GM12878 (cell line): ENCODE data around the gene SOX9. TPM values are rescaled to one million over a fixed set of nuclear protein-coding genes. Genes with fewer than 3 reads are reported as not detected.

Experiments
- ATAC-seq: fragments of 200-7000 bp; cut with Tn5 transposase; 3 replicates; pipeline ENCODE4 v1.9.1; 2020; ENCODE audit warnings: mild to moderate bottlenecking, moderate library complexity
- BruUV-seq: library from RNA; stranded (reverse); fragments of 400-500 nt; replicated peaks from 2 replicates; lab custom pipeline; 2021; lab: Mats Ljungman, UMichigan
- CTCF ChIA-PET: fragments of 300-600 bp; sonication (Branson Sonifier 250); formaldehyde crosslinking; extraction: SDS; loops from one replicate; lab custom pipeline; 2021; ENCODE audit warnings: inconsistent platforms; lab: Yijun Ruan, JAX
- POLR2A ChIA-PET: fragments of 350-600 bp; formaldehyde crosslinking; extraction: SDS; loops from one replicate; lab custom pipeline; 2021; ENCODE audit warnings: inconsistent platforms; lab: Charles Lee
- RAD21 ChIA-PET: fragments of 300-600 bp; sonication (Branson Sonifier 250); formaldehyde crosslinking; loops from one replicate; lab custom pipeline; 2023; ENCODE audit warnings: antibody characterized with exemption; ENCODE audit not compliant: unreplicated experiment; lab: Charles Lee
- SMC1A ChIA-PET: fragments of 300-600 bp; sonication (Branson Sonifier 250); formaldehyde crosslinking; loops from one replicate; lab custom pipeline; 2023; ENCODE audit not compliant: unreplicated experiment, uncharacterized antibody; lab: Charles Lee
- DNase-seq: peaks from one replicate; pipeline ENCODE4 v3.0.0-alpha.2; 2011; ENCODE audit warnings: low read depth, low spot score
- FAIRE-seq: peaks from 3 replicates; lab custom pipeline; 2011; peaks lifted over from hg19 to GRCh38; lab: Jason Lieb, UNC
- H2AFZ ChIP-seq: 2 replicates; pipeline ENCODE4 v1.6.0; 2011; ENCODE audit warnings: low read depth, low read length, control low read depth; ENCODE audit not compliant: control insufficient read depth
- H3K27ac ChIP-seq: 2 replicates; pipeline ENCODE4 v1.5.1; 2011; ENCODE audit warnings: control low read depth; ENCODE audit not compliant: control insufficient read depth, insufficient read depth
- H3K27me3 ChIP-seq, 2 experiments: replicated peaks in 1 of 2; 2 replicates each; pipeline versions ENCODE4 v1.6.0 to v1.6.1; 2011; ENCODE audit warnings: low read length in 1 of 2; ENCODE audit not compliant: control insufficient read depth in 2 of 2, insufficient read depth in 2 of 2
- H3K36me3 ChIP-seq, 2 experiments: 2 replicates each; pipeline ENCODE4 v1.5.1; 2011; ENCODE audit warnings: low read length in 1 of 2; ENCODE audit not compliant: control insufficient read depth in 2 of 2, insufficient read depth in 2 of 2
- H3K4me1 ChIP-seq: 2 replicates; pipeline ENCODE4 v1.6.1; 2011; ENCODE audit warnings: mild to moderate bottlenecking, low read length, moderate library complexity, mixed read lengths; ENCODE audit not compliant: control insufficient read depth, insufficient read depth
- H3K4me2 ChIP-seq: 2 replicates; pipeline ENCODE4 v1.6.0; 2011; ENCODE audit warnings: control low read depth; ENCODE audit not compliant: control insufficient read depth, insufficient read depth
- H3K4me3 ChIP-seq: fragments of 200-600 bp; sonication (generic); 2 replicates; pipeline ENCODE4 v1.5.1; 2016
- H3K79me2 ChIP-seq: 2 replicates; pipeline ENCODE4 v1.6.0; 2011; ENCODE audit warnings: low read length; ENCODE audit not compliant: control insufficient read depth, insufficient read depth
- H3K9ac ChIP-seq: 2 replicates; pipeline ENCODE4 v1.8.0; 2011; ENCODE audit warnings: low read length, control low read depth, mixed read lengths; ENCODE audit not compliant: control insufficient read depth, insufficient read depth
- H3K9me3 ChIP-seq: replicated peaks from 3 replicates; pipeline ENCODE4 v1.5.1; 2011; ENCODE audit warnings: mild to moderate bottlenecking, low read length; ENCODE audit not compliant: control insufficient read depth, insufficient read depth
- H4K20me1 ChIP-seq: 2 replicates; pipeline ENCODE4 v1.6.0; 2011; ENCODE audit not compliant: control insufficient read depth, insufficient read depth
- EED ChIP-seq: sonication (generic); IDR thresholded peaks from 2 replicates; pipeline ENCODE4 v1.6.1; 2016; ENCODE audit warnings: antibody characterized with exemption, low read depth
- FOXM1 ChIP-seq: IDR thresholded peaks from 2 replicates; pipeline ENCODE4 v1.6.1; 2012; ENCODE audit warnings: low read depth, mild to moderate bottlenecking, inconsistent platforms, low read length, moderate library complexity
- LARP7 ChIP-seq: fragments of 450-650 bp; IDR thresholded peaks from 2 replicates; pipeline ENCODE4 v1.6.1; 2017; ENCODE audit warnings: mild to moderate bottlenecking
- MEF2B ChIP-seq: fragments of 450-650 bp; IDR thresholded peaks from 2 replicates; pipeline ENCODE4 v1.6.1; 2018; ENCODE audit warnings: mild to moderate bottlenecking, moderate library complexity; ENCODE audit not compliant: partially characterized antibody, poor library complexity, severe bottlenecking
- NR2F1 ChIP-seq: fragments of 450-650 bp; conservative IDR thresholded peaks from 2 replicates; pipeline ENCODE4 v1.6.1; 2017; ENCODE audit warnings: mild to moderate bottlenecking
- SMC3 ChIP-seq: IDR thresholded peaks from 2 replicates; pipeline ENCODE4 v1.6.1; 2011; ENCODE audit warnings: low read length, improper control_type of control experiment, borderline replicate concordance
- SRF ChIP-seq, 2 experiments: IDR thresholded peaks; 2 replicates each; pipeline ENCODE4 v1.6.1; 2011; ENCODE audit warnings: low read depth in 2 of 2, low read length in 2 of 2, mild to moderate bottlenecking in 1 of 2, moderate library complexity in 1 of 2
- SUZ12 ChIP-seq: fragments of 200-600 bp; sonication (generic); IDR thresholded peaks from one replicate; pipeline ENCODE4 v1.6.1; 2018; ENCODE audit warnings: antibody characterized with exemption, mild to moderate bottlenecking; ENCODE audit not compliant: unreplicated experiment
- YY1 ChIP-seq: IDR thresholded peaks from 2 replicates; pipeline ENCODE4 v1.6.1; 2011; ENCODE audit warnings: low read depth, mild to moderate bottlenecking, low read length
- ZZZ3 ChIP-seq: IDR thresholded peaks from 2 replicates; pipeline ENCODE4 v1.6.1; 2011; ENCODE audit warnings: low read depth; ENCODE audit not compliant: control insufficient read depth, insufficient read length
- WGBS: methylation state at CpG from one replicate; pipeline ENCODE4 v1.1.6; 2016; ENCODE audit warnings: low lambda C conversion rate; ENCODE audit not compliant: insufficient replicate concordance, insufficient coverage; ENCODE audit errors: missing lambda C conversion rate; 5-methylcytosine and 5-hydroxymethylcytosine counted together
- in situ Hi-C: fragments of 300-500 bp; cut with MboI; formaldehyde crosslinking; loops from 9 replicates; pipeline ENCODE4 v1.14.3; 2018; ENCODE audit warnings: mixed read lengths
- intact Hi-C: fragments of 100-400 bp; cut with micrococcal nuclease; formaldehyde crosslinking; loops from one replicate; pipeline ENCODE4 v1.14.2; 2022; ENCODE audit not compliant: unreplicated experiment
- polyA plus RNA-seq, 11 experiments: library from polyadenylated mRNA; depleted of rRNA in 4 of 11; unstranded in 6 of 11; stranded (reverse) in 5 of 11; fragments of >200 nt; fragmentation: Nextera tagmentation in 4 of 11; fragmentation: Illumina TruSeq in 1 of 11; extraction: Ambion mirVana in 4 of 11; extraction: Trizol in 1 of 11; gene quantifications; 1 replicate in 1 of 11; 2 replicates in 10 of 11; pipeline versions ENCODE4 v1.2.1 to v1.2.3, GENCODE V29; 2011 to 2016; ENCODE audit warnings: inconsistent platforms in 2 of 11, missing spikeins in 2 of 11, low read depth in 1 of 11
- total RNA-seq, 4 experiments: library from RNA; depleted of rRNA in 3 of 4; stranded (reverse); fragments of >200 nt in 3 of 4; fragmentation: Illumina TruSeq in 1 of 4; extraction: Trizol in 1 of 4; gene quantifications; 2 replicates each; pipeline versions ENCODE4 v1.2.1 to v1.2.3, GENCODE V29; 2013 to 2021
- TF ChIP-seq, protein P1 (sequence below): IDR thresholded peaks from 2 replicates; pipeline ENCODE4 v1.6.1; 2011; ENCODE audit warnings: borderline replicate concordance, low read depth, mild to moderate bottlenecking, moderate library complexity, mixed read lengths, low read length; ENCODE audit not compliant: insufficient read depth; ENCODE audit errors: extremely low read length
- TF ChIP-seq, protein P2 (sequence below): IDR thresholded peaks from 2 replicates; pipeline ENCODE4 v1.6.1; 2012; ENCODE audit warnings: low read depth, low read length, improper control_type of control experiment
- TF ChIP-seq, protein P3 (sequence below): IDR thresholded peaks from 2 replicates; pipeline ENCODE4 v1.6.1; 2012; ENCODE audit warnings: mild to moderate bottlenecking, low read depth, low read length
- TF ChIP-seq, protein P4 (sequence below): fragments of 450-650 bp; IDR thresholded peaks from 2 replicates; pipeline ENCODE4 v1.6.1; 2017; ENCODE audit warnings: mild to moderate bottlenecking

The SOX9 gene
- total and polyA plus RNA-seq, 10 of the 15 experiments (the other 5 are each of a cell fraction or from before 2014, with no cell fraction given), result 1.2 to 19.0 (median 5.5) TPM

DNA sequence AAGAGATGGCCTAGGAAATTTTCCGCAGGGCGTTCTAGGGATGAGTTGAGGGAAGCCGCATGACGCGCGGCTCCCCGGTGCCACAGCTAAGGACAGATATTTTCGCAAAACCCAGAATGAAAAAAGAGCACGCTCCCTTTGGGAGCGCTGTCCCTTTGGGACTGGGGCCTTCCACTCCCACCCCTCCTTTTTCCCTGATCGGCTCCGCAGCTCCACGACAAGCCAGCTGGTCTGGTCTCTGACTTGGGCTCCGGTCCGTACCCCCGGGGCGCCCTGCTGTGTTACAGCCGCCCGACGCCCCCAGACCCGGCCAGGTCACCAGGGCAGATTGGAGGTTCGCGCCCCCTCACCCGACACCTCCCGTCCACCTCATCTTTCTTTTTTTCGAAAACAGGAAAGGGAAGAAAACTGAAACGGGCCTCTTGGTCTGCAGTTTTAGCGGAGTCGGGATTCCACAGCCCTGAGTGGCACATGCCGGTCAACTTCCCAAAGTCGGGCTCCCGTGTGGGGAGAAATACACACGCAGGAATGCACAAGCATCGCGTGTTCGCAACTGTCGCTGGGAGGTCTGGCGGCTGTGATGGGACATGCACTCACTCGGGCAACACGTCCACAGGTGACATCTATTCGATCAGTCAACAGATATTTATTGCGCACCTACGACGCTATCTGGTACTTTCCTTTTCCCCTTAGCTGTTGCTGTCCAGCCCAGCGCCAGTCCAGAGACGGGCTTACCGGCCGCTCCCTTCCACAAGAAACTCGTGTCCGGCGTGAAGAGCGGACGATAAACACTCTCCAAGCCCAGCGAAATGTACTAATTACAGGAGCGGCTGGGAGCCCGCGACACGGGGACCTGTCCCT, 3.9 kb upstream of the SOX9 start:
- DNase-seq (no peak), ATAC-seq (no peak), FAIRE-seq (no peak)
- Histone ChIP-seq H4K20me1 (no peaks in the 10 kb centered on the region), H2AFZ (peak overlapping the region; percentile 43), H3K4me1 (peaks cover 5% of the 10 kb centered on the region), H3K4me2 (peak overlapping the region; percentile 94), H3K79me2 (peaks cover 10% of the 10 kb centered on the region), H3K9me3 (no peaks in the 10 kb centered on the region), H3K27me3 (peaks cover 9 to 17% of the 10 kb centered on the region in 2 experiments), H3K4me3 (peak overlapping the region; percentile 74), H3K9ac (peak overlapping the region; percentile 45), H3K36me3 (no peaks in the 10 kb centered on the region), H3K27ac (no peak overlapping the region)
- in situ Hi-C loops, result loop anchor here (5.0 to 10.0 kb wide), 3 partner anchors 85 to 652 kb away; no protein-coding TSS in a partner anchor
- ChIA-PET POLR2A (interaction anchor here (1.1 kb wide), 1 partner anchor 87 kb away, joined by 3 read pairs; no protein-coding TSS in a partner anchor), CTCF (interaction anchor here (0.6 to 4.0 kb wide), 12 partner anchors 22 to 643 kb away, joined by 3 to 19 read pairs (median 3); no protein-coding TSS in a partner anchor), SMC1A (interaction anchor here (0.5 to 4.7 kb wide), 15 partner anchors 8 to 1350 kb away, joined by 3 to 18 read pairs (median 3); no protein-coding TSS in a partner anchor), RAD21 (interaction anchor here (0.8 to 6.8 kb wide), 5 partner anchors 83 to 282 kb away, joined by 3 to 42 read pairs (median 4); no protein-coding TSS in a partner anchor)
- 27% methylated on average over 58 of the region's 58 CpGs for WGBS
- TF ChIP-seq SRF (IDR thresholded peaks at IDR 0.05; ENCODE audit: low read depth in 2 of 2, low read length in 2 of 2) (no peak), NR2F1 (0 out of 2 replicates have a peak, but pooled peaks have one; percentile 16), EED (0 out of 2 replicates have a peak, but pooled peaks have one; percentile 15), MEF2B (peak; percentile 65), LARP7 (no peak), SUZ12 (peak; percentile 91), ZZZ3 (no peak), YY1 (no peak), SMC3 (no peak), FOXM1 (no peak)
- TF ChIP-seq, protein P1, sequence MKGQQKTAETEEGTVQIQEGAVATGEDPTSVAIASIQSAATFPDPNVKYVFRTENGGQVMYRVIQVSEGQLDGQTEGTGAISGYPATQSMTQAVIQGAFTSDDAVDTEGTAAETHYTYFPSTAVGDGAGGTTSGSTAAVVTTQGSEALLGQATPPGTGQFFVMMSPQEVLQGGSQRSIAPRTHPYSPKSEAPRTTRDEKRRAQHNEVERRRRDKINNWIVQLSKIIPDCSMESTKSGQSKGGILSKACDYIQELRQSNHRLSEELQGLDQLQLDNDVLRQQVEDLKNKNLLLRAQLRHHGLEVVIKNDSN, result no peak
- TF ChIP-seq, protein P2, sequence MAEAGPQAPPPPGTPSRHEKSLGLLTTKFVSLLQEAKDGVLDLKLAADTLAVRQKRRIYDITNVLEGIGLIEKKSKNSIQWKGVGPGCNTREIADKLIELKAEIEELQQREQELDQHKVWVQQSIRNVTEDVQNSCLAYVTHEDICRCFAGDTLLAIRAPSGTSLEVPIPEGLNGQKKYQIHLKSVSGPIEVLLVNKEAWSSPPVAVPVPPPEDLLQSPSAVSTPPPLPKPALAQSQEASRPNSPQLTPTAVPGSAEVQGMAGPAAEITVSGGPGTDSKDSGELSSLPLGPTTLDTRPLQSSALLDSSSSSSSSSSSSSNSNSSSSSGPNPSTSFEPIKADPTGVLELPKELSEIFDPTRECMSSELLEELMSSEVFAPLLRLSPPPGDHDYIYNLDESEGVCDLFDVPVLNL, result no peak
- TF ChIP-seq, protein P3, sequence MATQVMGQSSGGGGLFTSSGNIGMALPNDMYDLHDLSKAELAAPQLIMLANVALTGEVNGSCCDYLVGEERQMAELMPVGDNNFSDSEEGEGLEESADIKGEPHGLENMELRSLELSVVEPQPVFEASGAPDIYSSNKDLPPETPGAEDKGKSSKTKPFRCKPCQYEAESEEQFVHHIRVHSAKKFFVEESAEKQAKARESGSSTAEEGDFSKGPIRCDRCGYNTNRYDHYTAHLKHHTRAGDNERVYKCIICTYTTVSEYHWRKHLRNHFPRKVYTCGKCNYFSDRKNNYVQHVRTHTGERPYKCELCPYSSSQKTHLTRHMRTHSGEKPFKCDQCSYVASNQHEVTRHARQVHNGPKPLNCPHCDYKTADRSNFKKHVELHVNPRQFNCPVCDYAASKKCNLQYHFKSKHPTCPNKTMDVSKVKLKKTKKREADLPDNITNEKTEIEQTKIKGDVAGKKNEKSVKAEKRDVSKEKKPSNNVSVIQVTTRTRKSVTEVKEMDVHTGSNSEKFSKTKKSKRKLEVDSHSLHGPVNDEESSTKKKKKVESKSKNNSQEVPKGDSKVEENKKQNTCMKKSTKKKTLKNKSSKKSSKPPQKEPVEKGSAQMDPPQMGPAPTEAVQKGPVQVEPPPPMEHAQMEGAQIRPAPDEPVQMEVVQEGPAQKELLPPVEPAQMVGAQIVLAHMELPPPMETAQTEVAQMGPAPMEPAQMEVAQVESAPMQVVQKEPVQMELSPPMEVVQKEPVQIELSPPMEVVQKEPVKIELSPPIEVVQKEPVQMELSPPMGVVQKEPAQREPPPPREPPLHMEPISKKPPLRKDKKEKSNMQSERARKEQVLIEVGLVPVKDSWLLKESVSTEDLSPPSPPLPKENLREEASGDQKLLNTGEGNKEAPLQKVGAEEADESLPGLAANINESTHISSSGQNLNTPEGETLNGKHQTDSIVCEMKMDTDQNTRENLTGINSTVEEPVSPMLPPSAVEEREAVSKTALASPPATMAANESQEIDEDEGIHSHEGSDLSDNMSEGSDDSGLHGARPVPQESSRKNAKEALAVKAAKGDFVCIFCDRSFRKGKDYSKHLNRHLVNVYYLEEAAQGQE, result peak; percentile 62; the same call in 1 of the 2 replicates
- TF ChIP-seq, protein P4, sequence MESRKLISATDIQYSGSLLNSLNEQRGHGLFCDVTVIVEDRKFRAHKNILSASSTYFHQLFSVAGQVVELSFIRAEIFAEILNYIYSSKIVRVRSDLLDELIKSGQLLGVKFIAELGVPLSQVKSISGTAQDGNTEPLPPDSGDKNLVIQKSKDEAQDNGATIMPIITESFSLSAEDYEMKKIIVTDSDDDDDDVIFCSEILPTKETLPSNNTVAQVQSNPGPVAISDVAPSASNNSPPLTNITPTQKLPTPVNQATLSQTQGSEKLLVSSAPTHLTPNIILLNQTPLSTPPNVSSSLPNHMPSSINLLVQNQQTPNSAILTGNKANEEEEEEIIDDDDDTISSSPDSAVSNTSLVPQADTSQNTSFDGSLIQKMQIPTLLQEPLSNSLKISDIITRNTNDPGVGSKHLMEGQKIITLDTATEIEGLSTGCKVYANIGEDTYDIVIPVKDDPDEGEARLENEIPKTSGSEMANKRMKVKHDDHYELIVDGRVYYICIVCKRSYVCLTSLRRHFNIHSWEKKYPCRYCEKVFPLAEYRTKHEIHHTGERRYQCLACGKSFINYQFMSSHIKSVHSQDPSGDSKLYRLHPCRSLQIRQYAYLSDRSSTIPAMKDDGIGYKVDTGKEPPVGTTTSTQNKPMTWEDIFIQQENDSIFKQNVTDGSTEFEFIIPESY, result no peak
- intact Hi-C loops, result loop anchor here (1.0 to 5.0 kb wide), 4 partner anchors 55 to 355 kb away; no protein-coding TSS in a partner anchor
- BruUV-seq, result no TSS peak
